ENCODE measurements around the gene BEND7.
A peak's percentile ranks its signal among the peaks of the same experiment; 100 is the strongest.
"Not testable (repeated sequence)": the region's sequence is repeated elsewhere in the genome, so short reads cannot be mapped to it uniquely, and the experiment has no call there.

The BEND7 gene

GRCh38 chr10:13483073-13483472 lies 45.7 kb downstream of the BEND7 start:
- DNase-seq (ENCODE audit: low read depth, low spot score) = no peak

DNA sequence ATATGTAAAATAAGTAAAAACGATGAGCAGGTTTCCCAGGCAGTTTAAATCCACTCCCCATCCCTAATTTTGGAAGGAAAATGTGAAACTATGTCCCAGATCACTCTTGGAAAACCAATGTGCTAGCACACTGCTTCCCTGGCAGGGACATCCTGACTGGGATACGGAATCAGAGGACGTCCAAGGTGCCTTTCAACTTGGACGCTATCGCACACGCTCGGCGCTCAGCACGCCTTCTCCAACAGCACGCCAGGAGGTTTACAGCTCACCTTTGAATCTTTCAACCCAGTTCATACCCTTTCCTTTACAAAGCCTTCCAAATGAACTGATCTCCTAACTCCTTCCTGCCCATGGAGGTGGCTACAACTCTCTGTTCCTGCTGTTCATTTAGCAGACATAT lies 47.1 kb downstream of the BEND7 start:
- no peak for DNase-seq (ENCODE audit: low read depth, low spot score)

- no peak for DNase-seq (ENCODE audit: low read depth, low spot score)
These were observed 53.7 kb downstream of the BEND7 start for GRCh38 chr10:13475124-13475523.

DNA sequence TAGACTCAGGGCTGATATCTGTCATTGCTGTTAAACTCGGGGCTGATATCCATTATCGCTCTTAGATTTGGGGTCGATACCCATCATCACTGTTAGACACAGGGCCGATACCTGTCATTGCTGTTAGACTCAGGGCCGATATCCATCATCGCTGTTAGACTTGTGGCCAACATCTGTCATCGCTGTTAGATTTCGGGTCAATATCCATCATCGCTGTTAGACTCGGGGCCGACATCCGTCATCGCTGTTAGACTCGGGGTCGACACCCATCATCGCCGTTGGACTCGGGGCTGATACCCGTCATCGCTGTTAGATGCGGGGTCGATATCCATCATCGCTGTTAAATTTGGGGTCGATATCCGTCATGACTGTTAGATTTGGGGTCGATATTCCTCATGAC lies 54.8 kb downstream of the BEND7 start:
- DNase-seq (ENCODE audit: low read depth, low spot score) = no peak

- DNase-seq (ENCODE audit: low read depth, low spot score) = no peak
These were observed 56.5 kb downstream of the BEND7 start for GRCh38 chr10:13472359-13472758.

GRCh38 chr10:13470270-13470669 lies 58.5 kb downstream of the BEND7 start:
- no peak for DNase-seq (ENCODE audit: low read depth, low spot score)

GRCh38 chr10:13462551-13462950 lies 66.3 kb downstream of the BEND7 start:
- no peak for DNase-seq (ENCODE audit: low read depth, low spot score)

GRCh38 chr10:13458687-13459012 lies 70.2 kb downstream of the BEND7 start:
- no peak for DNase-seq (ENCODE audit: low read depth, low spot score)

DNA sequence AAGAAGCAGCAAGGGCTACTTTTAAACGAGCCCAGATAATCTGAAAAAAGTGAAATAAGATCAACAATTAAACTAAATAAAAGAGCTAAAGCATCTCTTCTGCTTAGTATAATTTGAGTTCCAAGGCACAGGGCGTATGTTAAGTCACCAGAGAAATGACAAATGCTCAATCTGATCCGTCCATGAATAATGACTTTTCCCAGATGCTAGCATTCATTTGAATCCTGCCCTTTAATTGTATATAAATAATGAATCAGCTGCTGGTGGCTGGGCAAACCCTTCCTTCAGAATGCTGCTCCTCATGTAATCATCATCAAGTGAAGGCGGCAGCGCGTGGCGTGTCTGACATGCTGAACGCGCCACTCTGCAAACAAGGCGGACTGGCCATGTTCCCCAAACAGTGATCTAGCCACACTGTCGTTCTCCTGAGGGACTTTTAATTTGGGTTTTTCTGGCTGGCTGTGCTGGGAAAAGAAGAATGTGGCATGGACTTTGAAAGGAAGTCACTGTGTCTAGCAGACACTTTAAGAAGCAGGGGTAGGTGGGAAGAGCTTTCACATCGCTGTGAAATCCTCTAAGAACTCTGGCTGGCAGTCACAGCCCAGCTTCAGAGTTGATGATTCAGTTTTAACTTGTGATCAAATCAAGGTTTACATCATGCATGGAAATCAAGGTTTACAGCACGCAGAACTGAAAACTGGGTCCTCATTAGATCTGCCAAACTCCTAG lies 70.7 kb downstream of the BEND7 start:
- DNase-seq (ENCODE audit: low read depth, low spot score) = no peak

GRCh38 chr10:13453896-13454295 lies 74.9 kb downstream of the BEND7 start:
- DNase-seq (ENCODE audit: low read depth, low spot score) = no peak

- no peak for DNase-seq (ENCODE audit: low read depth, low spot score)
These were observed 78.7 kb downstream of the BEND7 start for GRCh38 chr10:13450069-13450468.

DNA sequence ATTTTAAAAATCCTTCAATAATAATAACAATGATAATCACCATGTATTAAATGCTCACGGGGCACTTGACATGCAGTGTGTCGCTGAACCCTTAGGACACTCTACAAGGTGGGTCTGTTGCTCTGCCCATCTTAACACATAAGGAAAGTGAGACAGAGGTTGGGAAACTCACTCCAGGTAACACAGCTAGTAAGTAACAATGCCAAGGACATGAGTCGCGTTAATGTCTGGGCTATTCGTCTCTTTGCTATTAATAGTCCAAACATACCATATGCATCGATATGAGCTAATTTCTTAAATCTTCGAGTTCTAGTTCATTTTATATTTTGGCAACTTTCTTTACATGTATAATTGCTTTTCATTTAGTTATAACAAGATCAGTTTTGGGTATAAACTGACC lies 79.5 kb downstream of the BEND7 start:
- DNase-seq (ENCODE audit: low read depth, low spot score) = no peak

GRCh38 chr10:13448216-13448615 lies 80.6 kb downstream of the BEND7 start:
- DNase-seq (ENCODE audit: low read depth, low spot score) = no peak

DNA sequence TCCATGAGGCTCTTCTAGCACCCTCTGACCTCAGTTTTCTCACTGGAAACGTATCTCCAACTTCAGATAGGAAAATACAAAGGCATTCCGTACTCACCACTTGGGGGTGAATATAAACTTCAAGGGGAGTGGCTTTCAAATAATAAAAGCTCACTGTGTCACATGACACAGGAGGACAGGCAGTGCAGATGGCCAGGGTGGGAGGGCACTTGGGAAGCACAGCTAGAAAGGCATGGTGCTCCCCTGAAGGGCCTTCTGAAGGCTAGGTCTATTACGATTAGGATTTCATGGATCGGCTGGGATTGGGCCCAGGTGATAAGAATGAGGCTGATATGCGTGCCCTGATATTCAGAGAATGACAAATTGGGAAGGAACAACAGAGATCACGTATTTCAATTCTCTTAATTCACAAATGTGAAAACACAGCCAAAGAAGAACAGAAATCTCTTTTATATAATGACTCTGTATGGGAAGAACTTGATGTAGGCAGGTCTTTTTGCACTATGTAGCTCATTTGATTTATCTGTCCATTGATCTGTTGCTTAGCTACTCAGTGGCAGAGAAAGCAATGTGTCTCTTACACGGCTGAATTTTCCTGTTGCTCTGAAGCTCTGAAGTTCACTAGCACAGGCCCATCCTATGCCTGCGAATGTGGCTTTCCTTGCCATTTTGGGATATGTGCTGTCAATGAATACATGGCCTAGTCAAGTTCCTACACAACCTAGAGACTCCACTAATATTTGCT lies 83.0 kb downstream of the BEND7 start:
- DNase-seq (ENCODE audit: low read depth, low spot score) = no peak

- DNase-seq (ENCODE audit: low read depth, low spot score) = no peak
These were observed 87.3 kb downstream of the BEND7 start for GRCh38 chr10:13441476-13441875.

DNA sequence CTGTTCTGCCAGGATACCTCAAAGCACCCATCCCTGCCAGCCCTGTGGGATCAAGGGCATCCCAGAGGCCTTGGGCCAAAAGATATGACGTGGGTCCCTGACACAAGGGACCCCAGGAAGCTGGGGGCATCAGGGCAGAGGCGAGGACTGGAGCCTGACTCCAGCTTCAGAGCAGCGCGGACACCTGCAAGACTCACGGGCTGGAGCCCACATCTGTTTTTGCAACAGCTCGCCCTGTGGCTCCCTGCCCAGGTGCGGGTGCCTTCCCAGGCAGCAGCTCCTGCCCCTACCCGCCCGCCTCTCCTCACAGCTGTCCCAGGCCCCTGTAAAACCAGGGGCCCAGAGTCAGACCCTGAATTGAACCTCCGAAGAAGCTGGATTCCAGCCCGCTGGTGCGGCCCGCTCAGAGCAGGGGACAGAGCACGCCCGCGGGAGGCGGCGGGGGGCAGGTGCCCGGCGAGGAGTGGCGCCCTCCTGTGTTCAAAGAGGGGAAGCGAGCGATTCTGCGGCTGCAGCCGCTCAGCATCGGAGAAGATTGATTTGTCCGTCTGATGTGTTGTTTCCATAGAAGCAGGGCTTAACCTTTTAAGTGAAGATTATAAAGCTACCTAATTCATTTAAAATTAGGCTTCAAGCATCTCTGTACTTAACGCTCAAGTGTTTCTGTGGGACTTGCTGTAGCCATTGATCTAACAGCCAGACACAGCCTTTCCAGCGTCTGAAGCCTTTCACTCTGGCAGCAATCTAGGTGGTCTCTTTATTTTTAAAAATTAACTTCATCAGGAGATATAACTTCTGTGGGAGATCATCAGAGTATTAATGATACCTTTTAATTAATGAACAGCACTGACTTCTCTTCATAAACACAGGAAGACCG lies 88.4 kb downstream of the BEND7 start:
- peak; percentile 84 for DNase-seq (ENCODE audit: low read depth, low spot score)

- peak; percentile 44 for DNase-seq (ENCODE audit: low read depth, low spot score)
These were observed 89.3 kb downstream of the BEND7 start for GRCh38 chr10:13439313-13440184.

- DNase-seq (ENCODE audit: low read depth, low spot score) = no peak
These were observed 91.7 kb downstream of the BEND7 start for GRCh38 chr10:13437026-13437555.

DNA sequence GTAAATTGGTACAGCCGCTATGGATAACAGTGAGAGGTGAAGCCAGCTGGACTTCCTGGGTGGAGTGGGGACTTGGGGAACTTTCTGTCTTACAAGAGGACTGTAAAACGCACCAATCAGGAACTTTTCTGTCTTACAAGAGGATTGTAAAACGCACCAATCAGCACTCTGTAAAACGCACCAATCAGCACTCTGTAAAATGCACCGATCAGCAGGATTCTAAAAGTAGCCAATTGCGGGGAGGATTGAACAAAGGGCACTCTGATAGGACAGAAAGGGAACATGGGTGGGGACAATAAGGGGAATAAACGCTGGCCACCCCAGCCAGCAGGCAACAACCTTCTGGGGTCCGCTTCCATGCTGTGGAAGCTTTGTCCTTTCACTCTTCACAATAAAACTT lies 100.9 kb downstream of the BEND7 start:
- DNase-seq (ENCODE audit: low read depth, low spot score) = not testable (repeated sequence)

DNA sequence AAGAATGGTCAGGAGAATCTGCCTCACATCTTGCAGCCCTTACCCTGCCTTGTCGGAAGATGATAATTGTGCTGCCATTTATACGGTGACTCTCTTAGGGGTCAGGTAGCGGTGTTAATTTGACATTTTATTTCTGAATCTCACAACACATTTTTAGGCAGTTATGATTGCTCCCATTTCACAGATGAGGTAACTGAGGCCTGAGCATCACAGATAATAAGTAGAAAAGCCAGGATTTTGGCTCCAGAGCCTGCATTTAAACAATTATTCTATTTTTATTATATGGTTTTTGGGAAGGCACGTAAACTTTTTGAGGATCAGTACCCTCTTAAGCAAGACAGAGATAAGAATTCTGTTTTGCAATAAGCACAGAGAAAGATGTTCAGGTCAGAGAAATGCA lies 103.4 kb downstream of the BEND7 start:
- no peak for DNase-seq (ENCODE audit: low read depth, low spot score)

DNA sequence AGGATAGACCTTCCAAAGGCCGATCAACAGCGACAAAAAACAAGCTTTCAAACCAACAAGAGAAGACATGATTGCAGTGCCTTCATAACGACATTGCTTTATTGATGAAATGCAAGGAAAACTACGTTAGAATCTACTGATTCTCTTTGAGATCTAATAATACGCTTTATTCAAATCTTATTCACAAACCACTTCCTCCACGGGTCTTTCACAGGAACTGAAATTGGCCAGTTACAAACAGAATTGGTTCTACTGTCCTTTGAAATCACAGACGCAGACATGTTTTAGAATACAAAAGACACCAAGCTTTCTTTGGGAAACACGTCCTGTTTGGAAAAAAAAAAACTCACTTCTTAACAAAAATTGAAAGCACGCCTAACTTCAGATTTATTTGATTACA lies 106.0 kb downstream of the BEND7 start:
- no peak for DNase-seq (ENCODE audit: low read depth, low spot score)

Data from ELF-1 (cell line).